NCI-H748 treated with DMSO at 0.1 percent for 48 hours (cell line): ENCODE results near the gene LAMB4.
A peak's percentile ranks its signal among the peaks of the same experiment; 100 is the strongest.

Source experiments
- DNase-seq: peaks from one replicate; lab custom pipeline; 2025; lab: John Stamatoyannopoulos, UW

Gene LAMB4

DNA sequence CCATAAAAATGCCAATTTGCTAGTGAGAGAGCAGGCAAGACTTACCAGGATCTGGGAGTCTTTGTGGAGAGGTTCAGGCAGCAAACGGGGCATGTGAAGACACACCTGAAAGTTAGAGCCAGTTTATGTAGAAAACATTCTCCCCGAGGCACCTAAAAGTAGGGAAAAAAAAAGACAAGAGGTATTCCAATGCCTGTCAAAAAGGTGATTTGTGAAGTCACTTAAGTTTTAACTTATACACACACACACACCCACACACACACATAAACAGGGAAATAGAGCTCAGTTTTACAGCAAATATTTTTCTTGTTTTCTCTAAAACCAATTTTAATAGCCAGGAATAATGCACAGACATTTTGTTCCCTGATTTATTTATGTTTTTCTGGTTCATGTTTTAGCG is at the start of gene LAMB4:
LAMB4 (minus strand) TSS at position 101 of the 400 bp plus-strand sequence. CDS start 7,197 bp downstream, outside the sequence.
- no peak for DNase-seq

GRCh38 chr7:108178398-108178797 is 48.2 kb upstream of the LAMB4 start:
- peak; percentile 27 for DNase-seq

DNA sequence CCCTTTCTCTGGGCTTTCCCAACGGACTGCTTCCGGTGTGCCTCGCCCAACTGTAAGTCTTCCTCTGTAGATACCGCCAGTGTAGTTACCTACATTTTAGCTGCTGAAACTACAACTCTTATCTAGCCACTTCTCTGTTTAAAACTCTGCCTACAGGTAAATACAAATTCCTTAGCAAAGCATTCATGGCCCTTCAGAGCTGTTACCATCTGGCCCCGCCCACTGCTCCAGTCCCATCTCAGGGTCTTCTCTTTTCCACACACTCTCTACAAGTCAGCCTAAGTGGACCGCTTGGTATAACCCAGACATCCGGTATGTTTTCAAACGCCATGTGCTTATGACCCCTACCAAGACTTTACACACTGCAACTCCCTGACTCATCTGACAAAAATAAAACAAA is 41.0 kb upstream of the LAMB4 start:
- DNase-seq: no peak

- no peak for DNase-seq
These were observed 40.1 kb upstream of the LAMB4 start for GRCh38 chr7:108170251-108170650.

DNA sequence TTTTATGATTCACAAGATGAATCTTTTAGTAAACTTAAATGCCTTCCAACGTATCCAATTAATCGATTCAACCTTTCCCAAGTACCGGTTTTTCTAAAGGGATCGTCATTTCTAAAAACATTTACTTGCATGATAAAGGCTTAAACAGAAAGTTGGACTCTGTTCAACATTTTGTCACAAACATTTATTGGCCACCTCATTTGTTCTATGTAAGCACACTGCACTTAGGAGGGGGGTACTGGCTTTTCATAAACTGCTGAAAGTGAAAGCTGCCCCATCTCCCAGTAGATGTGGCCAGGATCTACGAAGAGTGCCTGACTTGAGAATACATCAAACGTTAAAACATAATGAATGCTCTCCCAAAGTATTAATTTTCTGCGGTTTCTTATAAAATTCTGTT is 37.3 kb upstream of the LAMB4 start:
- DNase-seq: no peak

GRCh38 chr7:108166687-108167086 is 36.5 kb upstream of the LAMB4 start:
- DNase-seq: no peak

GRCh38 chr7:108165723-108166122 is 35.6 kb upstream of the LAMB4 start:
- no peak for DNase-seq

DNA sequence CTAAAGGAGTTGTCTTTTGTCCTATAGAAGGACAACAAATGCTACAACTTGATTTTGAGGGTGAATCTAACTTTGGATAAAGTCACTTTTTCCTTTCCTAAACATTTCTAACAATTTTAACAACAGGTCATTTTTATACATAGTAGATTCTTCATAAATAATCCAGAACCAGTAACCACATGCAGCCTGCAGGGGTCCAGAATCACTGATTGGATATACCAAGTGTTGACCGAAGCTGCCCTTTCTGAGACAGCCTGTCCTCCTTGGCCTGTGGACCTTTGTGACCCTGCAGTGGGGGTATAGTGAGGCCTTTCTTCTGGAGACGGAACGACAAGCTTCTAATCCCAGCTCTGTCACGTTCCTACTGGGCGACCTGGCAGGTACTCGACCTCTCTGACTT is 34.8 kb upstream of the LAMB4 start:
- no peak for DNase-seq

DNA sequence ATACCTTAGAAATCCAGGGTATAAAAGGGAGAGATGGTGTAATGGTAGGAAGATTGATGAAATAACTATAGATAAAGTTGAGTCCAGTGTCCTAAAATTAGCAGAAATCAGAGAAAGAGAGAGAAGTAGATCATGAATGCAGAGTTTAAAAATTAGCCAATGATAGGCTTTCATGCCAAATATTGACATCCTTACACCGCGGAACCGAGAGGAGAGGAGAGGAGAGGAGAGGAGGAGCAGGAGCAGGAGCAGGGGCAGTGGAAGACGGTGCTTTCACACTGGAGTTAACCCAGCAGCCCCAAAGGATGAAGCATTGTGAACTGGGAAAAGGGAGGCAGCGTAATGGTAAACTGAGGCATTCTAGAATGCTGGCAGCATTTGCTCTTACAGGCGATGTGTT is 34.2 kb upstream of the LAMB4 start:
- DNase-seq: no peak

GRCh38 chr7:108158776-108159175 is 28.6 kb upstream of the LAMB4 start:
- no peak for DNase-seq

GRCh38 chr7:108157606-108158335 is 27.6 kb upstream of the LAMB4 start:
- DNase-seq: no peak

- no peak for DNase-seq
These were observed 26.9 kb upstream of the LAMB4 start for GRCh38 chr7:108156897-108157605.

DNA sequence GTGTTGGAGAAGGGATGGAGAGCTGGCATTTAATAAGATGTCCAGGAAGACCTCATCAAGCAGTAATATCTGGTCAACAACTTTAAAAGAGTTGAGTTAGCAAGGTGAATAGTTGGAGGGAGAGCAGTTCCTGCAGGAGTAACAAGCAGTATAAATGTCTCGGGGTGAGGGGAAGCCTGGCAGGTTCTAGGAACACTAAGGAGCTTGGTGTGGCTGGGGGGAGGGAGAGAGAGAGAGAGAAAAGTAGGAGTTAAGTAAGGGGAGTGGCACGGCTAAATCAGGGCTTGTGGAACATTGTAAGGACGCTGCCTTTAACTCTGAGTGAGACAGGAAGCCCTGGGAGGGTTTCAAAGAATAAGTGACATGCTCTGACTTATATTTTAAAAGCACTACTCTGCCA is 22.0 kb upstream of the LAMB4 start:
- no peak for DNase-seq

- DNase-seq: no peak
These were observed 19.7 kb upstream of the LAMB4 start for GRCh38 chr7:108149908-108150307.

GRCh38 chr7:108149119-108149518 is 19.0 kb upstream of the LAMB4 start:
- no peak for DNase-seq

DNA sequence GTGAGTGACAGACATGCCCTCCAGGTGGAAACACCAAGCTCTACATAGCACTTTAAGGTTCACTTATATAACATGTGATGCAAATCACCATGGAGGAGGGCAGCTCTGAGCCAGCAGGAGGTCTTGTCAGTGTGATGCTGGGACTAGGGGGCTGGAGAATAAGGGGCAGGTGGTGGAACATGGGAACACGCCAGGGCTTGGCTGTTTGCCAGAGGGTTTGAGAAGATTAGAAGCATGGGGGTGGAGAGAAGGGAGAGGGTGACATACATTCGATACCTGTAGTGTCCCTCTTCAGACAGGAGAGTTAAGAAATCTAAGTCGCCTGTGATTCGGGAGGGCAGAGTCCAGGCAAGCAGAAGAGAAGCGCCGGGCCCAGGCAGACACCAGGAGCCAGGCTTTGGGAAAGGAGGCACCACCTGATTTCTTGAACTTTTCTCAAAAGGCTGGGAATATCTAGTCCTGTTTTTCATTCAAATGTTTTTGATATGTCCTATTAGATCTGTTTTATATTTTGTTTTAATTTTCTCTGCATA is 16.9 kb upstream of the LAMB4 start:
- DNase-seq: no peak

- peak; percentile 19 for DNase-seq
These were observed 16.1 kb upstream of the LAMB4 start for GRCh38 chr7:108146070-108146842.

GRCh38 chr7:108145401-108145800 is 15.2 kb upstream of the LAMB4 start:
- DNase-seq: no peak

DNA sequence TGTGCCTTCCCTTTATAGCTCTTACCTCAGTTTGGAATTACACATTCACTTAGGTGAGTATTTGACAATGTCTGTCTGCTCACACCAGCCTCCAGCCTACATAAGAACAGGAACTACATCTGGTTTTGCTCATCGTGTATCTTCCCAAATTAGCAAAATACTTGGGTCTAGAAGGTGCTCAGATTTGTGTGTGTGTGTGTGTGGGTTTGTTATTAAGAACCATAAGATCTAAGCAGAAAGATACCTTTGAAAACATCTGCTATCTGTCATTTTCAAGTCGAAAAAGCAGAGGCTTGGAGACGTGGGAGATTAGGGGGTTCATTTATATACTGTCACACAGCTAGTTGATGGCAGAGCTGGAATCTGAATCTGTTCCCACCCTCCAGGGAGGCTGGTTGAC is 14.8 kb upstream of the LAMB4 start:
- DNase-seq: no peak

DNA sequence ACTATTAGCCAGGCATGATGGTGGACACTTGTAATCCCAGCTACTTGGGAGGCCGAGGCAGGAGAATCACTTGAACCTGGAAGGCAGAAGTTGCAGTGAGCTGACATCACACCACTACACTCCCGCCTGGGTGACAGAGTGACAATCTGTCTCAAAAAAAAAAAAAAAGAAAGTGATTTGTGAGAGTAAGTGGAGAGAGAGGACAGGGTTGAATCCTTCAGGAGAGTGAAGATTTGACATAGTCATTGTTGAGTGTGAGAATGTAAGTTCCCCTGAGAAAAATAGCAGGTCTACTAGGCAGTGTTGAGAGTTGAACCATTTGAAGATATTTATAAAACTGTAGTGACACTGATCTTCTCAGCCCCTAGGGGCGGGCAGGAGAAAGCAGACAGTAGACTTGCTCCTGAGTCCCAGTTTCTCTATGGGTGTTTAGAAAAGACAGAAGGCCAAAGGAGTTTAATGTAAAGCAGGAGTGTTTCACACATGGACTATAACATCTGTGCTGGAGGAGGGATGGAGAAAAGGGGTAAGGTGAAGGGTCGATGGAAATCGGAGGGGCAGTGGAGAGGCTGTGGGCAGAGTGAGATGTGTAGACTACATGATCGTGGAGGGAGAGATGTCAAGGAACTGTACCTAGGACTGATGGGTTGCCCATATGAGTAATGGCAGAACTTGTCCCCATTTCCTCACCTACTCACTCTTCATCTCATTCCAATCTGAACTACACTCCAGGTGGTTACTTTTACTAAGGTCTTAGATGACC is 13.7 kb upstream of the LAMB4 start:
- no peak for DNase-seq

DNA sequence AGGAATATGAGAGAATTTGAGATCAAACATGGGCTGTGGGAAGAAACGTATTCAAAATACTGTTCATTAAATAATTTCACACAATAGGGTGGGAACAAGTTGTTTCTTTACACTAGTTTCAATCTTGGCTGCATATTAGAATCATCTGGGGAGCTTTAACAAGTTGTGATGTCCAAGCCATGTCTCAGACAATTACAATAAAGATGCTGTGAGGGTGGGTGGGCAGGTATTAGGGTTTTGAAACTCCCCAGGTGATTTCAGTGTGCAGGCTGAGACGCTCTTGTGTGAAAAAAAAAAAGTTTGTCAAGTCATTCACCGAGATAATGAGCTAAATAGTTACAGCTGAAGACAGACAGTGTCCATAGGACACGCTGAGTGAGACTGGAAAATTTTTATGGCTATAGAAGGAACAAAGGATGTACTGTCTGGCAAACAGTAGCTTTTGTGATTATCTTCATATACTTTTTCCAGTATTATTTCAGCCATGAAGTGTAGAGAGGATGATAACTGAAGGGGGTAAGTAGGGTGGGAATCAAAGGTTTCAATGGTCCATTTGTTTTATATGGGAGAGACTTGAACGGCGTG is 12.6 kb upstream of the LAMB4 start:
- DNase-seq: no peak

GRCh38 chr7:108142180-108142579 is 12.0 kb upstream of the LAMB4 start:
- no peak for DNase-seq
